GM19452 (cell line): Measurements from ENCODE around the gene SLC6A11.

Experiments
- ATAC-seq: cut with Tn5 transposase; IDR thresholded peaks from one replicate; pipeline ENCODE4 v1.9.1; 2021; ENCODE audit not compliant: unreplicated experiment

Gene SLC6A11

DNA sequence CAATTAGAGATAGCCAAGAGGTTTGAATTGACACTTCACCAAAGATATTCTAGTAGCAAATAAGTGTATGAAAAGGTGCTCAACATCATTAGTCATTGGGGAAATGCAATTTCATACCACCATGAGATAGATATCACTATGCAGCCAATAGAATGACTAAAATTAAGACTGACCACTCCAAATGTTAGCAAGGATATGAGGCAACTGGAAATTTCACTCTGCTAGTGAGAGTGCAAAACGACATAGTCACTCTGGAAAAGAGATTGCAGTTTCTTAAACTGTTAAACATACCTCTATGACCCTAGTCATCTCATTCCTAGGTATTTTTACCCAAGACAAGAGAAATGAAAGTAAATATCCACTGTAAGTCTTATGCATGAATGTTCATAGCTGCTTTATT, 27.6 kb upstream of the SLC6A11 start:
- no peak for ATAC-seq

DNA sequence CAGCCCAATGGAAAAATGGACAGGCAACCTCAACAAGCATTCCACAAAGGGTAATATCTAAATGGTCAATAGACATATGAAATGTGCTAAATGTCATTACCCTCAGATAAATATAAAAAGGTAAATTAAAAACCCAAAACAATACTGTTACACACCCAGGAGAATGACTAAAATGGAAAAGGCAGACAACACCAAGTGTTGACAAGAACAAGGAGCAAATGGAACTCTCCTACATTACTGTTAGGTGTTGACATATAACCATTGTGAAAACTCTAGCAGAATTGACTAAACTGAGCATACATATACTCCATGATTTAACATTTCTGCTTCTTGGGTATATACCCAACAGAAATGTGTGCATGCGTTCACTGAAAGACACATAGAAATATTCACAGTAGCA, 25.3 kb upstream of the SLC6A11 start:
- ATAC-seq = no peak

- ATAC-seq = no peak
Measured at GRCh38 chr3:10792208-10792607, 23.8 kb upstream of the SLC6A11 start.

- no peak for ATAC-seq
Measured at GRCh38 chr3:10798600-10799367, 17.2 kb upstream of the SLC6A11 start.

DNA sequence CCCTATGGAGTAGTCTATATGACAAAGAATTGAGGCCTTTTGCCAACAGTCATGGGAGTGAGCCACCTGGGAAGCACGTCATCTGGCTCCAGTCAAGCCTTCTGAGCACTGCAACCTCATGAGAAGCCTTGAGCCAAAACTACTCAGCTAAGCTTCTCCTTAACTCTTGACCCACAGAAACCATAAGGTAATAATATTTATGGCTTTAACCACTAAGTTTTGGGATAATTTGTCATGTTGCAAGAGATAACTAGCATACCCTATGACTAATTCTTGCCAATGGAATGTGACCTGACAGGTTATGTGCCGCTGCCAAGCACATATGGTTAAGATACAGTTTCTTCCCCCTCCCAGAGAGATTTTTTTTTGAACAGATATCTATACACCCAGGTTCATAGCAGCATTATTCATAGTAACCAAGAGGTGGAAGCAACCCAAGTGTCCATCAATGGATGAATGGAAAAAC, 11.8 kb upstream of the SLC6A11 start:
- no peak for ATAC-seq

GRCh38 chr3:10806006-10806405, 10.0 kb upstream of the SLC6A11 start:
- no peak for ATAC-seq

GRCh38 chr3:10808130-10808735, 7.8 kb upstream of the SLC6A11 start:
- ATAC-seq = no peak

DNA sequence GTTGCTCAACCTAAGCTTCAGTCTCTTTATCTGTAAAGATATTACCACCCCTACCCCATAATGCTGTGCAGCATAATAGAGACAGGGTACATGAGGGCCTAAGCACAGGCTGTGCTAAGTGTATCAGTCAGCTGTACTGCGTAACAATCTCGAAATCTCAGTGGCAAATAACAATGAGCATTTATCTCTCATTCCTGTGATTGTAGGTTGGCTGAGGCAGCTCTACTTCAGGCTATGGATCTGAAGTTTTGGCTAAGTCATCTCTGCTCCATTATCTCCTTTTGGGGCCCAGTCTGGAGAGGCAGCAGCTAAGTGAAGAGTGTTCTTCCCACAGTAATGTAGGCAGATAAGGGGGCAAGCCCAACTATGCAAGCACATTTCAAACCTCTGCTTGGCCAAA, 7.1 kb upstream of the SLC6A11 start:
- ATAC-seq = no peak

DNA sequence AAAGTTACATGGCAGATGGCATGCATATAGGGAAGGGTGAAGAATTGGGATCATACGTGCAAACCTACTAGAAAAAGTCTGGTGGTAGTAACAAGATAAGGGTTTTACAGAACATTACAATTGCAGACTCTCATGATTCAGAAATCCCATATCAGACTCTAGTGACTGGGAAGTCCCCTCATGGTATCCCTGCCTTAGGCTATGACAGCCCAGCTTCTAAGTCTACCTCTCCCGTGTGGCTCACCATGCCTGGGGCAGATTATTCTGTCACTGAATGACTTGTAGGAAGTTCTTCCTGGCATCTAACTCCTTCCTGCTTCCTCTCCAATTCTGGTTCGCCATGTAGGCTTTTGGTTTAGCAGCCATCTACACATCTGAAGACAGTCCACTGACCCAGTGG, 5.7 kb upstream of the SLC6A11 start:
- no peak for ATAC-seq

GRCh38 chr3:10813425-10813824, 2.6 kb upstream of the SLC6A11 start:
- no peak for ATAC-seq

GRCh38 chr3:10814623-10815022, 1.4 kb upstream of the SLC6A11 start:
- ATAC-seq = no peak

GRCh38 chr3:10815487-10815886, 541 bp upstream of the SLC6A11 start:
- no peak for ATAC-seq

GRCh38 chr3:10816863-10817253, 830 bp downstream of the SLC6A11 start:
- no peak for ATAC-seq

GRCh38 chr3:10817506-10817905, 1.5 kb downstream of the SLC6A11 start:
- no peak for ATAC-seq

DNA sequence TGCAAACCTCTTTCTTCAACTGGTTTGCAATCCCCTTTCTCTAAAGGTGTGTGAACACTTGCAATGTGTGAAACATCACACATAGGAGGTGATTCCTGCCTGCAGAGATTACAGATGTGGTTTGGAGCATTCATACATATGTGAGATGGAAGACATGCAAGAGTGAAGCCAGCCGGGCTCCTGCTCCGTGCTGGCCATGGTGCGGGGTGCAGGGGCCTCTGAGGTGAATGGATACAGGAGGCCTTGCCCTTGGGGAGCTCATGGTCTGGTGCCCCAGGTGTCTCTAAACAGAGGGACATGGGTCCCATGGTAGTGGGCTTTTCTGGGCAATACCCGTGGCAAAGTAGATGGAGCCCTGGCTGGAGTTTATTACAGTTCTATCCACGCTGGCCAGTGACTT, 6.0 kb downstream of the SLC6A11 start:
- no peak for ATAC-seq

- no peak for ATAC-seq
Measured at GRCh38 chr3:10822708-10823515, 6.9 kb downstream of the SLC6A11 start.

- no peak for ATAC-seq
Measured at GRCh38 chr3:10823516-10823818, 7.4 kb downstream of the SLC6A11 start.

- no peak for ATAC-seq
Measured at GRCh38 chr3:10824468-10824867, 8.4 kb downstream of the SLC6A11 start.

- ATAC-seq = no peak
Measured at GRCh38 chr3:10833855-10834414, 17.9 kb downstream of the SLC6A11 start.

GRCh38 chr3:10834951-10835350, 18.9 kb downstream of the SLC6A11 start:
- ATAC-seq = no peak

DNA sequence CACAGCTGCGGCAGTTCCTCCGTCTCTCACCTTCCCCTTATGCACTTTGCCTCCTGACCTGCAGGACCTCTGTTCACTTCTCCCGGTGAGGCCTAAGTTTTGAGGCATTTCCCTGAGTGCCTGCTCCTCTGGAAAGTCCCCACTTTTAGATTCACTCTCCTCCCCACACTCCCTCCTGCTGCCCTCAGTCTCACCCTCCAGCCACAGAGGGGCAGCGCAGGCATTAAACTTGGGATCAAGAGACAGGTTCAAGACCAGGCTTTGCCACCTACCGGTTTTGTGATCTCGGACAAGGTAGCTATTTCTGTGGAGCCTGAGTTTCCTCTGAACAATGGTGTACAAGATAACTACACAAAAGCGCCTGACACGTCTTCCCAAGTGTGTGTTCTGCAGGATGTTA, 19.4 kb downstream of the SLC6A11 start:
- ATAC-seq = no peak

DNA sequence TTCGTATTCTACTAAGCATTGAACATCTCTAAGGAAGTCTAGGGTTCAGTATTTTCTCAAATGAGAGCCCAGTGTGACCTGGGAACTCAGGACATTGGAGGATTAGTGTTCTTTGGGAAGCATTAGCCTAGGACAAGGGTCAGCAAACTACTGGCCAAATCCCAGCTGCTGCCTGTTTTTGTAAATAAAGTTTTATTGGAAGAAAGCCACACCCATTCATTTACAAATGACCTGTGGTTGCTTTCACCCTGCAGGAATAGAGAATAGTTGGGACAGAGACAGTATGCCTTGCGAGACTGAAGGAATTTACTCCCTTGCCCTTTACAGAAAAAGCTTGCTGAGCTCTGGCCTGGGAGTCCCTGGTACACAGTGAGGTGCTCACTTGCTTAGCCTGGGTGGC, 20.6 kb downstream of the SLC6A11 start:
- no peak for ATAC-seq
